ENCODE data around the gene KCNN2. TPM values are rescaled to one million over a fixed set of nuclear protein-coding genes. Genes with fewer than 3 reads are reported as not detected.
A peak's percentile ranks its signal among the peaks of the same experiment; 100 is the strongest.

The KCNN2 gene
- total and polyA plus RNA-seq, 2 of the 4 experiments (the other 2 are of a cell fraction) = 2.2 to 8.8 TPM

DNA sequence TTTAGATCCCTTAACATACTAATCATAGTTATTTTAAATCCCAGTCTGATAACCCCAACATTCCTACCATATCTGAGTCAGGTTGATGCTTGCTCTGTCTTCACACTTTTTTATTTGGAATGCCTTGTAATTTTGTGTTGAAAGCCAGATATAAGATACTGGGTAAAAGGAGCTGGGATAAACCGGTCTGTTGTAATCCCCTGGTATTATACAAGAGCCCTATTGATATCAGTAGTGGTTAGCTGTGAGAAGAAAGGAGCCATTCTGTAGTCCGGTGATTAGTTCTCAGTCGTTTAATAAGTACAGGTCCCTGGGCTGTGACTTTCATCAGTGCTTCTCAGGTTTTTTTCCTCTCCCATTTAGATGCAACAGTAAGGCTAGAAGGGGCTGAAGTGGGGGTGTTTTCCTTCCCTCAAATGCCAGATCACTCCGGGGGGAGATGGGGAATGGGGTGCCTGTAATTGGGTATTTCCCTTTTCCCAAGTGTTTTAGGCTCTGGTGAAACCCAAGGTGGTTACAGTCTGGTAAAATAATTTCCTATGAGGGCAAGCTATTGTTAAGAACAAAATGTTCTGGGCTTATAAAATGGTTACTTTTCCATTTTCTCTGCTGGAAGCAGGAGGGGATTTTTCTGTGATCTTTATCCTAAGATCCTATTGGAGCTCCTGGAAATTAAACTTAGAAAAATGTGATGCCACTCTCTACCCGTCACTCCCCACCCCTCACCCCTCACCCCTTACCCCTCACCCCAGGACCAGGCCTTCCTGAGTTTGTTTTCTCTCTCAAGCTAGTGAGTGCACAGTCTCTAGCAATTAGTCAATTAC, 72.7 kb downstream of the KCNN2 start:
- DNase-seq = peak; percentile 22
- ATAC-seq (ENCODE audit: low read depth) = no peak
- H3K79me1 ChIP-seq (ENCODE audit: low read depth in 1 of 2, low read length in 2 of 2) = no peaks in the 10 kb centered on the region
- no peaks in the 10 kb centered on the region for H3K9me1 ChIP-seq (ENCODE audit: insufficient read depth, low read length)
- H2AK5ac ChIP-seq (ENCODE audit: low read depth, low read length) = no peak overlapping the region
- BruUV-seq (replicated peaks) = no TSS peak
- no peaks in the 10 kb centered on the region for H3K36me3 ChIP-seq (ENCODE audit: control insufficient read depth, insufficient read depth, low read length)
- no peak overlapping the region for H3K4me2 ChIP-seq (ENCODE audit: low read depth, low read length)
- H3K4ac ChIP-seq (ENCODE audit: low read depth, low read length) = no peak overlapping the region
- no peak overlapping the region for H4K5ac ChIP-seq (ENCODE audit: low read depth, low read length)
- CTCF ChIA-PET = interaction anchor here (0.7 to 1.8 kb wide), 2 partner anchors 12 to 327 kb away, joined by 3 to 6 read pairs; no protein-coding TSS in a partner anchor
- H3K9ac ChIP-seq (ENCODE audit: low read depth, low read length) = no peak overlapping the region
- no peak overlapping the region for H2BK5ac ChIP-seq (ENCODE audit: low read depth, low read length, poor library complexity, severe bottlenecking)
- no peaks in the 10 kb centered on the region for H3K9me3 ChIP-seq (ENCODE audit: control insufficient read depth, insufficient read depth, low read length)
- no CpG with 5 or more reads among the region's 5 CpGs for WGBS, 2 experiments (ENCODE audit: extremely low coverage in 2 of 2, insufficient read length in 1 of 2)
- dilution Hi-C loops (cut with HindIII; ENCODE audit: low sequenced_read_pairs, unreplicated experiment) (no loop called here), in situ Hi-C loops (cut with MboI; ENCODE audit: low sequenced_read_pairs) (no loop called here), intact Hi-C loops (cut with micrococcal nuclease) (no loop called here)
- H3K14ac ChIP-seq (replicated peaks; ENCODE audit: low read depth, low read length) = no peak overlapping the region
- H3K23ac ChIP-seq (ENCODE audit: low read depth, low read length) = no peak overlapping the region
- H4K20me1 ChIP-seq (ENCODE audit: insufficient read depth, low read length) = no peaks in the 10 kb centered on the region
- no peak overlapping the region; a peak in 1 of 4 replicates for H4K8ac ChIP-seq (ENCODE audit: low read depth in 2 of 2, low read length in 2 of 2)
- no peaks in the 10 kb centered on the region for H3K27me3 ChIP-seq (ENCODE audit: control insufficient read depth, insufficient read depth, low read length)
- H3K4me1 ChIP-seq (ENCODE audit: control insufficient read depth, insufficient read depth, low read length) = peaks cover 1% of the 10 kb centered on the region; the same call in 1 of the 2 replicates
- no peak overlapping the region for H2AFZ ChIP-seq (replicated peaks; ENCODE audit: low read length, poor library complexity)
- no peak overlapping the region for H2BK120ac ChIP-seq (ENCODE audit: low read depth, low read length)
- no peak for TF ChIP-seq MAZ (IDR thresholded peaks at IDR 0.05; ENCODE audit: borderline replicate concordance, low read depth, low read length)
- no peak for TF ChIP-seq CHD1 (IDR thresholded peaks at IDR 0.05; ENCODE audit: low read depth, low read length)
- TF ChIP-seq, protein P1, sequence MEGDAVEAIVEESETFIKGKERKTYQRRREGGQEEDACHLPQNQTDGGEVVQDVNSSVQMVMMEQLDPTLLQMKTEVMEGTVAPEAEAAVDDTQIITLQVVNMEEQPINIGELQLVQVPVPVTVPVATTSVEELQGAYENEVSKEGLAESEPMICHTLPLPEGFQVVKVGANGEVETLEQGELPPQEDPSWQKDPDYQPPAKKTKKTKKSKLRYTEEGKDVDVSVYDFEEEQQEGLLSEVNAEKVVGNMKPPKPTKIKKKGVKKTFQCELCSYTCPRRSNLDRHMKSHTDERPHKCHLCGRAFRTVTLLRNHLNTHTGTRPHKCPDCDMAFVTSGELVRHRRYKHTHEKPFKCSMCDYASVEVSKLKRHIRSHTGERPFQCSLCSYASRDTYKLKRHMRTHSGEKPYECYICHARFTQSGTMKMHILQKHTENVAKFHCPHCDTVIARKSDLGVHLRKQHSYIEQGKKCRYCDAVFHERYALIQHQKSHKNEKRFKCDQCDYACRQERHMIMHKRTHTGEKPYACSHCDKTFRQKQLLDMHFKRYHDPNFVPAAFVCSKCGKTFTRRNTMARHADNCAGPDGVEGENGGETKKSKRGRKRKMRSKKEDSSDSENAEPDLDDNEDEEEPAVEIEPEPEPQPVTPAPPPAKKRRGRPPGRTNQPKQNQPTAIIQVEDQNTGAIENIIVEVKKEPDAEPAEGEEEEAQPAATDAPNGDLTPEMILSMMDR (conservative IDR thresholded peaks at IDR 0.05; ENCODE audit: low read depth, low read length) = no peak
- TF ChIP-seq BHLHE40 (IDR thresholded peaks at IDR 0.05; ENCODE audit: low read depth, low read length) = no peak
- TF ChIP-seq MAFK (IDR thresholded peaks at IDR 0.05; ENCODE audit: low read depth, low read length) = no peak
- H3K18ac ChIP-seq (ENCODE audit: low read depth, low read length) = no peak overlapping the region
- POLR2A ChIA-PET (ENCODE audit: unreplicated experiment) = no interaction called here
- H4K91ac ChIP-seq (ENCODE audit: insufficient read depth, low read depth, low read length) = no peak overlapping the region
- no peak overlapping the region for H2BK15ac ChIP-seq (ENCODE audit: low read depth, low read length)
- H3K4me3 ChIP-seq (ENCODE audit: insufficient read depth, low read depth, low read length) = no peak overlapping the region
- H3K56ac ChIP-seq (ENCODE audit: extremely low read depth, insufficient read depth, low read length) = no peak overlapping the region
- no peak overlapping the region for H3K27ac ChIP-seq (ENCODE audit: insufficient read depth, low read length)
- H2AK9ac ChIP-seq (replicated peaks; ENCODE audit: low read depth, low read length, poor library complexity) = no peak overlapping the region
- no peak overlapping the region for H2BK20ac ChIP-seq (ENCODE audit: low read depth, low read length)

Data from IMR-90 (cell line).